GM20000 (cell line): Measurements from ENCODE around the gene DPP4.

Experiments
- DNase-seq: peaks from one replicate; pipeline ENCODE4 v3.0.0; 2012; ENCODE audit warnings: low spot score
- TF ChIP-seq, protein P1 (sequence below): IDR thresholded peaks from 2 replicates; pipeline ENCODE4 v1.5.1; 2012; ENCODE audit warnings: mild to moderate bottlenecking, control low read depth; ENCODE audit errors: extremely low read depth, missing control alignments

The DPP4 gene

DNA sequence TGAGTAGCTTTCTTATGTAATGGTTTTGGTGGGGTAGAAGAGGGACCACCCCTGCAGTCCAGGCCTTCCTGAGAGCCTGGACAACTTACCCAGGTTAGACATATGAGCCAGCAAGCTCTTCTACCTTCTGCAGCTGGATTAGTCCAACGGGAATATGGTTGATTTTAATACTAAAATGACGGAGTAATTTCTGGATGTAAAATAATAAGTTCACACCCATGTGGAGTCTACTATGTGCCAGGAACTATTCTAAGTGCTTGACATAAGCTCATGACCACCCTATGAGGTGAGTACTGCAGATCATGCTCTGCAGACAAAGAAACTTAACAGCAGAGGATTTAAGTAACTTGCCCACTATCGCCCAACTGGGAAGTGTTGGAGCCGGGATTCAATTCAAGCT is 45.5 kb downstream of the DPP4 start:
- TF ChIP-seq, protein P1, sequence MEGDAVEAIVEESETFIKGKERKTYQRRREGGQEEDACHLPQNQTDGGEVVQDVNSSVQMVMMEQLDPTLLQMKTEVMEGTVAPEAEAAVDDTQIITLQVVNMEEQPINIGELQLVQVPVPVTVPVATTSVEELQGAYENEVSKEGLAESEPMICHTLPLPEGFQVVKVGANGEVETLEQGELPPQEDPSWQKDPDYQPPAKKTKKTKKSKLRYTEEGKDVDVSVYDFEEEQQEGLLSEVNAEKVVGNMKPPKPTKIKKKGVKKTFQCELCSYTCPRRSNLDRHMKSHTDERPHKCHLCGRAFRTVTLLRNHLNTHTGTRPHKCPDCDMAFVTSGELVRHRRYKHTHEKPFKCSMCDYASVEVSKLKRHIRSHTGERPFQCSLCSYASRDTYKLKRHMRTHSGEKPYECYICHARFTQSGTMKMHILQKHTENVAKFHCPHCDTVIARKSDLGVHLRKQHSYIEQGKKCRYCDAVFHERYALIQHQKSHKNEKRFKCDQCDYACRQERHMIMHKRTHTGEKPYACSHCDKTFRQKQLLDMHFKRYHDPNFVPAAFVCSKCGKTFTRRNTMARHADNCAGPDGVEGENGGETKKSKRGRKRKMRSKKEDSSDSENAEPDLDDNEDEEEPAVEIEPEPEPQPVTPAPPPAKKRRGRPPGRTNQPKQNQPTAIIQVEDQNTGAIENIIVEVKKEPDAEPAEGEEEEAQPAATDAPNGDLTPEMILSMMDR, result no peak
- DNase-seq, result no peak

- DNase-seq, result no peak
- TF ChIP-seq, protein P1, result no peak
Measured at GRCh38 chr2:162025121-162025911, 48.7 kb downstream of the DPP4 start.

DNA sequence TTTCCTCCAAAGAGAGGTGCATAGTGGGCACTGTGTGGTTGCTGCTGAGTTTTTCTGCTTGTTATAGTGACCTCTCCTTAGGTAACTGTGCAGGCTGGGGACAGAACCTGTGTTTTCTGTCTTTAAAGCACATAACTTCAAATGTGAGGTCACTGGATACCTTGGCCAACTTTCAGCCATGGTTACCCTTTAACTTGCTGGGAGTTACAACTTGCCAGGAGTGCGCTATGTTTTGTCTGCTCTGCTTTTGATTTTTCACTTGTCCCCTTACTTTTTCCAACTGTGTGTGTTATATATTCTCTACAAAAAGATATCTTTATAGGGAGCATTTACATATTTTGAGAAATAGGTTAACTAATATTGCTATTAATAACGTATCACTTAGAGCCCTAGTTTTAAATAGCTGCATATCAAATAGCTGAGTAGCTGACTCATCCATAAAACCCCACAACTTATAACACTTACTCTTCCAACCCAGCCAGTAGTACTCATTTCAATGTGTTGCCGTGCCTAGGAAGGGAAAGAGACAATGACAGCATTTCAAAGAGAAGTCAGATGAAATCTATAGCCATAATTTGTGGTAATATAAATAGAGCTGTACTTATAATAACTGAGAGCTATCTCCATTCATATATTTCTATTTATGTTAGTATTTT is 51.6 kb downstream of the DPP4 start:
- TF ChIP-seq, protein P1, result no peak
- DNase-seq, result no peak

- no peak for DNase-seq
- TF ChIP-seq, protein P1, result no peak
Measured at GRCh38 chr2:162021516-162022058, 52.4 kb downstream of the DPP4 start.

DNA sequence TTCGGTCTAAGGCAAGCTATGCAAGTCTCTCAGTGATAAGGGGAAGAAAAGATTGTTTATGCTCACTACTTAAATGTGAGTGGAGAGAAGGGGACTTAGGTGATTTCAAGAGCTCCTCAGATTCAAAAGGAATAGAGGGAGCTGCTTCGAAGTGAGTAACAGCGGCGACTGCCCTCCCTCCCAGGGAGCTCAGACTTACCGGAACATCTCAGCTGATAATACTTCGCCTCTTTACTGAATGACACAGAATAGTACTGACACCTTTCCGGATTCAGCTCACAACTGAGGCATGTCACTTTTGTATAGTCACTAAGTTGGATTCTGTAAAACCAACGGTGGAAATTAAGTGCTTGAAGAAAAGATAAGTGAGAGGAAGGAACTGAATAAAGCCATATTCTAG is 55.5 kb downstream of the DPP4 start:
- TF ChIP-seq, protein P1, result no peak
- no peak for DNase-seq

- TF ChIP-seq, protein P1, result no peak
- DNase-seq, result no peak
Measured at GRCh38 chr2:162017233-162017632, 56.8 kb downstream of the DPP4 start.

GRCh38 chr2:162016080-162016479 is 57.9 kb downstream of the DPP4 start:
- TF ChIP-seq, protein P1, result no peak
- no peak for DNase-seq
